SK-N-SH (cell line): ENCODE results near the gene PRPF18. TPM values are rescaled to one million over a fixed set of nuclear protein-coding genes. Genes with fewer than 3 reads are reported as not detected.
A peak's percentile ranks its signal among the peaks of the same experiment; 100 is the strongest.

Source experiments
- CTCF ChIA-PET: fragments of 300-600, 350-600 bp; formaldehyde crosslinking; extraction: SDS; loops from one replicate; lab custom pipeline; 2021; lab: Yijun Ruan, JAX
- POLR2A ChIA-PET: fragments of 350-600 bp; sonication (Branson Sonifier 250); formaldehyde crosslinking; extraction: SDS; loops from one replicate; lab custom pipeline; 2020; ENCODE audit warnings: antibody characterized with exemption, inconsistent platforms; lab: Yijun Ruan, JAX
- DNase-seq: peaks from one replicate; pipeline ENCODE4 v3.0.0; 2012
- H2AFZ ChIP-seq: fragments of 200-600 bp; sonication (generic); 2 replicates; pipeline ENCODE4 v1.8.1; 2016; ENCODE audit warnings: antibody characterized with exemption, mild to moderate bottlenecking, low read depth
- H3F3A ChIP-seq: fragments of 200-600 bp; sonication (generic); replicated peaks from 2 replicates; pipeline ENCODE3; 2016; ENCODE audit warnings: antibody characterized with exemption, mild to moderate bottlenecking; ENCODE audit not compliant: insufficient read depth
- H3K27ac ChIP-seq, 2 experiments: fragments of 200-500 bp in 1 of 2; fragments of 200-600 bp in 1 of 2; sonication (Bioruptor generic) in 1 of 2; sonication (generic), shearing (Covaris generic) in 1 of 2; 2 replicates each; pipeline versions ENCODE4 v1.5.1 to v1.6.1; 2014 to 2016; ENCODE audit warnings: low read depth in 2 of 2, inconsistent platforms in 1 of 2, low read length in 1 of 2, mild to moderate bottlenecking in 1 of 2, mixed read lengths in 1 of 2
- H3K27me3 ChIP-seq: fragments of 200-600 bp; sonication (generic), shearing (Covaris generic); 2 replicates; pipeline ENCODE4 v1.6.1; 2016; ENCODE audit warnings: mixed run types; ENCODE audit not compliant: insufficient read depth
- H3K36me3 ChIP-seq, 2 experiments: fragments of 200-500 bp in 1 of 2; fragments of 200-600 bp in 1 of 2; sonication (Bioruptor generic) in 1 of 2; sonication (generic) in 1 of 2; replicated peaks in 1 of 2; 2 replicates each; pipeline versions ENCODE3 to v1.5.1; 2014 to 2016; ENCODE audit warnings: low read length in 1 of 2, mild to moderate bottlenecking in 1 of 2; ENCODE audit not compliant: insufficient read depth in 2 of 2, control insufficient read depth in 1 of 2
- H3K4me1 ChIP-seq, 2 experiments: fragments of 200-500 bp in 1 of 2; fragments of 200-600 bp in 1 of 2; sonication (Bioruptor generic) in 1 of 2; sonication (generic), shearing (Covaris generic) in 1 of 2; 2 replicates each; pipeline versions ENCODE4 v1.5.1 to v1.6.1; 2014 to 2016; ENCODE audit warnings: low read depth in 1 of 2, low read length in 1 of 2, mixed run types in 1 of 2; ENCODE audit not compliant: insufficient read depth in 2 of 2, control insufficient read depth in 1 of 2
- H3K4me2 ChIP-seq: fragments of 200-600 bp; sonication (generic), shearing (Covaris generic); 2 replicates; pipeline ENCODE4 v1.6.1; 2017; ENCODE audit warnings: mixed run types
- H3K4me3 ChIP-seq, 2 experiments: fragments of 200-500 bp in 1 of 2; fragments of 200-600 bp in 1 of 2; sonication (Bioruptor generic) in 1 of 2; sonication (generic), shearing (Covaris generic) in 1 of 2; 2 replicates each; pipeline versions ENCODE4 v1.5.1 to v1.8.1; 2014 to 2016; ENCODE audit warnings: low read depth in 2 of 2, inconsistent platforms in 1 of 2, low read length in 1 of 2, mild to moderate bottlenecking in 1 of 2, mixed read lengths in 1 of 2, moderate library complexity in 1 of 2
- H3K79me2 ChIP-seq: fragments of 200-600 bp; sonication (generic); 2 replicates; pipeline ENCODE4 v1.8.1; 2017; ENCODE audit warnings: mild to moderate bottlenecking; ENCODE audit not compliant: insufficient read depth
- H3K9ac ChIP-seq: fragments of 200-600 bp; sonication (generic); 2 replicates; pipeline ENCODE4 v1.6.1; 2017; ENCODE audit warnings: mixed run types
- H3K9me2 ChIP-seq: fragments of 200-600 bp; sonication (generic); 2 replicates; pipeline ENCODE4 v1.6.1; 2017; ENCODE audit warnings: mixed run types
- H3K9me3 ChIP-seq: fragments of 200-600 bp; sonication (generic); 2 replicates; pipeline ENCODE4 v1.6.1; 2017; ENCODE audit warnings: mixed run types, mild to moderate bottlenecking, moderate library complexity
- H4K20me1 ChIP-seq: fragments of 200-600 bp; sonication (generic); 2 replicates; pipeline ENCODE4 v1.6.1; 2017; ENCODE audit warnings: mild to moderate bottlenecking, mixed run types; ENCODE audit not compliant: insufficient read depth
- CTCF ChIP-seq: fragments of 200-600 bp; sonication (generic); IDR thresholded peaks from 2 replicates; pipeline ENCODE4 v1.6.1; 2017; ENCODE audit warnings: antibody characterized with exemption, mild to moderate bottlenecking, moderate library complexity
- EZH2phosphoT487 ChIP-seq: fragments of 200-600 bp; sonication (generic); IDR thresholded peaks from 2 replicates; pipeline ENCODE4 v1.6.1; 2017; ENCODE audit warnings: low read depth, mixed run types, mild to moderate bottlenecking, antibody characterized with exemption, moderate library complexity, borderline replicate concordance
- GABPA ChIP-seq: IDR thresholded peaks from 2 replicates; pipeline ENCODE4 v1.4.0; 2012; ENCODE audit warnings: low read depth, mild to moderate bottlenecking
- MAX ChIP-seq: IDR thresholded peaks from 2 replicates; pipeline ENCODE4 v1.4.0; 2012; ENCODE audit warnings: low read depth
- MEF2A ChIP-seq: IDR thresholded peaks from 2 replicates; pipeline ENCODE4 v1.4.0; 2012; ENCODE audit warnings: low read depth, borderline replicate concordance
- RAD21 ChIP-seq: IDR thresholded peaks from 2 replicates; pipeline ENCODE4 v1.6.1; 2012; ENCODE audit warnings: mild to moderate bottlenecking, low read length
- RFX5 ChIP-seq: IDR thresholded peaks from 2 replicates; pipeline ENCODE4 v1.6.1; 2012; ENCODE audit warnings: mild to moderate bottlenecking, improper control_type of control experiment, low read length
- RXRA ChIP-seq: IDR thresholded peaks from 2 replicates; pipeline ENCODE4 v1.4.0; 2012; ENCODE audit warnings: low read depth, mild to moderate bottlenecking, borderline replicate concordance
- TAF1 ChIP-seq: IDR thresholded peaks from 2 replicates; pipeline ENCODE4 v1.6.1; 2012; ENCODE audit warnings: low read depth, mild to moderate bottlenecking, low read length, moderate library complexity, borderline replicate concordance
- TCF12 ChIP-seq: IDR thresholded peaks from 2 replicates; pipeline ENCODE4 v1.4.0; 2012
- TEAD4 ChIP-seq: IDR thresholded peaks from 2 replicates; pipeline ENCODE4 v1.4.0; 2012; ENCODE audit warnings: mild to moderate bottlenecking, borderline replicate concordance; ENCODE audit not compliant: insufficient read depth
- USF2 ChIP-seq: fragments of 150-350 bp; IDR thresholded peaks from 2 replicates; pipeline ENCODE4 v1.6.1; 2017; ENCODE audit warnings: antibody characterized with exemption, low read length, low read depth, borderline replicate concordance
- ZBTB33 ChIP-seq: IDR thresholded peaks from 2 replicates; pipeline ENCODE4 v1.4.0; 2012; ENCODE audit warnings: low read depth, borderline replicate concordance
- WGBS: methylation state at CpG from one replicate; pipeline ENCODE4 v1.1.6; 2017; ENCODE audit warnings: low lambda C conversion rate; 5-methylcytosine and 5-hydroxymethylcytosine counted together
- polyA plus RNA-seq, 3 experiments: library from polyadenylated mRNA; depleted of rRNA; stranded (reverse); fragments of >200 nt; gene quantifications; 2 replicates each; pipeline ENCODE4 v1.2.3, GENCODE V29; 2012

The PRPF18 gene
- polyA plus RNA-seq, 1 of the 3 experiments (the other 2 are of a cell fraction): 12.1 TPM

GRCh38 chr10:13636776-13637175 is 50.0 kb downstream of the PRPF18 start:
- ChIA-PET POLR2A (no interaction called here), CTCF (interaction anchor here (1.7 kb wide), 1 partner anchor 23 kb away, joined by 4 read pairs; no protein-coding TSS in a partner anchor)
- TF ChIP-seq RXRA: no peak
- TF ChIP-seq USF2: no peak
- TF ChIP-seq ZBTB33: no peak
- no peak for TF ChIP-seq RAD21
- TF ChIP-seq EZH2phosphoT487: no peak
- TF ChIP-seq TEAD4: no peak
- no peak for TF ChIP-seq TAF1
- TF ChIP-seq RFX5: no peak
- no peak for TF ChIP-seq MAX
- no peak for TF ChIP-seq CTCF
- no peak for TF ChIP-seq MEF2A
- no peak for TF ChIP-seq TCF12
- no peak for TF ChIP-seq GABPA
- no peak for DNase-seq
- Histone ChIP-seq H3K27me3 (no peaks in the 10 kb centered on the region), H3K36me3 (peaks cover 18 to 29% of the 10 kb centered on the region in 2 experiments), H4K20me1 (no peaks in the 10 kb centered on the region), H3K4me1 (peaks cover 0 to 4% of the 10 kb centered on the region in 2 experiments; a peak in 2 of 4 replicates), H3K9me3 (no peaks in the 10 kb centered on the region), H3K4me2 (no peak overlapping the region), H3K9ac (no peak overlapping the region), H3F3A (peaks cover 16% of the 10 kb centered on the region), H3K27ac (peak overlapping the region in 1 of 2 experiments; percentile 46; a peak in 2 of 4 replicates), H2AFZ (no peak overlapping the region), H3K4me3 (no peak overlapping the region), H3K9me2 (no peaks in the 10 kb centered on the region), H3K79me2 (no peaks in the 10 kb centered on the region)
- 94% methylated on average over 4 of the region's 4 CpGs for WGBS
